GM18526 (cell line): Measurements from ENCODE around the gene ITIH3.
A peak's percentile ranks its signal among the peaks of the same experiment; 100 is the strongest.

Experiments used
- POLR2A ChIP-seq: IDR thresholded peaks from 3 replicates; pipeline ENCODE4 v1.6.1; 2011; ENCODE audit not compliant: insufficient read length; ENCODE audit errors: extremely low read depth

Gene ITIH3, protein sequence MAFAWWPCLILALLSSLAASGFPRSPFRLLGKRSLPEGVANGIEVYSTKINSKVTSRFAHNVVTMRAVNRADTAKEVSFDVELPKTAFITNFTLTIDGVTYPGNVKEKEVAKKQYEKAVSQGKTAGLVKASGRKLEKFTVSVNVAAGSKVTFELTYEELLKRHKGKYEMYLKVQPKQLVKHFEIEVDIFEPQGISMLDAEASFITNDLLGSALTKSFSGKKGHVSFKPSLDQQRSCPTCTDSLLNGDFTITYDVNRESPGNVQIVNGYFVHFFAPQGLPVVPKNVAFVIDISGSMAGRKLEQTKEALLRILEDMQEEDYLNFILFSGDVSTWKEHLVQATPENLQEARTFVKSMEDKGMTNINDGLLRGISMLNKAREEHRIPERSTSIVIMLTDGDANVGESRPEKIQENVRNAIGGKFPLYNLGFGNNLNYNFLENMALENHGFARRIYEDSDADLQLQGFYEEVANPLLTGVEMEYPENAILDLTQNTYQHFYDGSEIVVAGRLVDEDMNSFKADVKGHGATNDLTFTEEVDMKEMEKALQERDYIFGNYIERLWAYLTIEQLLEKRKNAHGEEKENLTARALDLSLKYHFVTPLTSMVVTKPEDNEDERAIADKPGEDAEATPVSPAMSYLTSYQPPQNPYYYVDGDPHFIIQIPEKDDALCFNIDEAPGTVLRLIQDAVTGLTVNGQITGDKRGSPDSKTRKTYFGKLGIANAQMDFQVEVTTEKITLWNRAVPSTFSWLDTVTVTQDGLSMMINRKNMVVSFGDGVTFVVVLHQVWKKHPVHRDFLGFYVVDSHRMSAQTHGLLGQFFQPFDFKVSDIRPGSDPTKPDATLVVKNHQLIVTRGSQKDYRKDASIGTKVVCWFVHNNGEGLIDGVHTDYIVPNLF

DNA sequence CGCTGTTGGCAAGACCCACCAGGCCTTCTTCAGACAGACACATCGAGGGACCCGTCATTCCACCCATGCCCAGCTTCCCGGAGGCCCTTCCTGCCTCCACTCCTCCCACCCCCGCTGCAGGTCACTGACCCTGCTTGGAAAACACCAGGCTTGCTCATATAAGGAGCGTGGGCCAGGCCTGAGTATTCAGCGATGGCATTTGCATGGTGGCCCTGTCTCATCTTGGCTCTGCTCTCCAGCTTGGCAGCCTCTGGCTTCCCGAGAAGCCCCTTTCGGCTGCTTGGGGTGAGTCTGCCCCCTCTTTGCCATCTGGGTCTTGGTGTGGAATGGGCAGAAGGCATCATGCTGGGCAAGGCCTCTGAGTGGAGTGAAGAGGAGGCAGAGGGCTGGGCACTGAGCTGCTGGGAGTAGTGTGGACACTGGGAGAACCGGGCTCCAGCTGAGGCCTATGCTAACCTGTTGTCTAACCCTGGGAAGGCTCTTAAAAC is at the start of gene ITIH3:
Gene ITIH3 (plus strand): TSS at position 185 of the 488 bp plus-strand sequence. CDS start 8 bp downstream, at position 193.
- no peak for TF ChIP-seq POLR2A

DNA sequence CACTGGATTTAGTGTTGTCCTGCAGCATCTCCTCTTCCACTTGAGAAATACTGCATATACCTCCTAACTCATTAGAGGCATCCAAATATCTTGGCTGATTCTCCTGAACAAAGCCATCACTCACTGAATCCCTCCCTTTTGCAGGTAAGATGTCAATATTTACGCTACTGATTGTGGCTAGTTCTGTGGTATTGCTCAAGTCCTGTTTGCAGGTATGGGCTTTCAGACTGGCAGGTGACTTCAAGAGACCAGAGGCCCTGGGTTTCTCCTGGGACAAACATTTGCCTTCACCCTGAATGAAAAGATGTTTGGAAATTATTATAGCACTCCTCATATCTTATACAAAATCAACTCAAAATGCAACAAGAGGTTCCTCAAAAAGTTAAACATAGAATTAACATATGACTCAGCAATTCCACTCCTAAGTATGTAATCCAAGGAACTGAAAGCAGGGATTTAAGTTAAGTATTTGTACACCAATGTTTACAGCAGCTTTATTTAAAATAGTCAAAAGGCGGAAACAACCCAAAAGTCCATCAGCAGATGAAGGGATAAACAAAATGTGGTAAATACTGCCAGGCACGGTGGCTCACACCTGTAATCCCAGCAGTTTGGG is 42.4 kb upstream of the ITIH3 start:
- no peak for TF ChIP-seq POLR2A

DNA sequence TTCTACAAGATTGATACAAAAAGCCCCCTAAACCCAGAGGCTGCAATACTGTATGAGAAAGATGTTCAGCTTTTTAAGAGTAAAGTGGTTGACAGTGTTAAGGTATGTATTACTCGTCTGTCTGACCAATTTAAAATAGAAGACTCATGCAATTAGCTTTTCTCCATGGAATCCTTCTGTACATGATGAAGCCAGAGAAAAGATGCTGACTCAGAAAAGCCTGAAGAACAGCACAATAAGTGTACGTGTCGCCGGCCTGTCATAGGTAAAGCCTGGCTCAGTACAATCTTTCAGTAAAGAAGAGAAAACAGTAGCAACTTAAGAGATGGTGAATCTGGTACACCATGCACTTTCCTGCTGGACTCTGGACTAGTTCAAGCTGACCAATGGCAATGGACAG is 40.2 kb upstream of the ITIH3 start:
- no peak for TF ChIP-seq POLR2A

DNA sequence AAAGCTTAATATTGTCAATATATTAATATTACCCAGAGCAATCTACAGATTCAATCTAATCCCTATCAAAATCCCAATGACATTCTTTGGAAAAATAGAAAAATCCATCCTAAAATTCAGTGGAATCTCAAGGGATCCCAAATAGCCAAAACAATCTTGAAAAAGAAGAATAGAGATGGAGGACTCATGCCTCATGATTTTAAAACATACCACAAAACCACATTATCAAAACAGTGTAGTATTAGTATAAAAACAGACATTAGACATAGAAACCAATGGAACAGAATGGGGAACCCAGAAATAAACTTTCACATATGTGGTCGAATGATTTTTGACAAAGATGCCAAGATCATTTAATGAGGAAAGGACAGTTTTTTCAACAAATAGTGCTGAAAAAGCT is 38.5 kb upstream of the ITIH3 start:
- no peak for TF ChIP-seq POLR2A

DNA sequence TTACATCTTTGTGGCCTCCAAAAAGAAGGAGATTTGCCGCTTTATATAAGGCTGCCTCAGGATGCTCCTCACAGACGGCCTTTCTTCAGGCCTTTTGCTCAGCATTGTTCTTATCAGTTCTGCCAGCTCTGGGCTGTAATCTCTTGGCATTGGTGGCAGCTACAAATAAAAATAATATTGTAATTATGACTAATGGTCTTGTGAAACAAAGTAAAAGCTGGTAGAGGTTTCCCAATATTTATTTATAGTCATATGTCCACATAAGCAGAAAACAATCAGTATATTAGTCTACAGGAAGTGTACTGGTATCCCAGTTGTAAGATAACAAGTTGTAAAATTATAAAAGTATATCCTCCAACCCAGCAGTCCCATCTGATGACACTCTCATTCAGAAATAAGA is 31.1 kb upstream of the ITIH3 start:
- TF ChIP-seq POLR2A, result no peak

DNA sequence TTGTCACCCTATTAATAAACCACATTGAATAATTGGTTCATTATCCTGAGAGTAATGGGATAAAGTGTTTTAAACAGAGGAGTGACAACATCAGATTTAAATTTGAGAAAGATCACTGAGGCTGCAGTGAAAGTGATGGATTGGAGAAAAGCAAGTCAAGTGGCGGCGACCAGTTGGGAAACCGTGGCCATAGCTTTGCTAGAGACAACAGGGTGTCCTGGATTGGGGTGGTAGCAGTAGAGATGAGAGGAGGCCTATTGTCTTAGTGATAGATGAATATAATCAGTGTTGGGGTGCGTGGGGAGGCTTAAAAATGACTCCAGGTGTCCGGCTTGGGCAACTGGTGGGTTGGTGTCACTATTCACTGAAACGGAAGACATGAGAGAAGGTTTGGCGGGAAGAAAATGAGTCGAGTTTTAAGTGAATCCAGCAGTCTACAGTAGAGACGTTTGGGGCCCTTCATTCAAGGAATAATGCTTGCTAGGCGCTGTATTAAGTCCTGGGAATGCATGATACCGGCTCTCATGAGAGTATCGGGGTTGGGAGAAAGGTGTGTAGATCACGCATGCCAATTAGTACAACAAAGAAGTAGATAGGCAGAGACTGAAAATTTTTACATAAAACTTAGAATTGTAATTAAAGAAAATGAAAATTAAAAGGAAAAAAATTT is 24.7 kb upstream of the ITIH3 start:
- no peak for TF ChIP-seq POLR2A

DNA sequence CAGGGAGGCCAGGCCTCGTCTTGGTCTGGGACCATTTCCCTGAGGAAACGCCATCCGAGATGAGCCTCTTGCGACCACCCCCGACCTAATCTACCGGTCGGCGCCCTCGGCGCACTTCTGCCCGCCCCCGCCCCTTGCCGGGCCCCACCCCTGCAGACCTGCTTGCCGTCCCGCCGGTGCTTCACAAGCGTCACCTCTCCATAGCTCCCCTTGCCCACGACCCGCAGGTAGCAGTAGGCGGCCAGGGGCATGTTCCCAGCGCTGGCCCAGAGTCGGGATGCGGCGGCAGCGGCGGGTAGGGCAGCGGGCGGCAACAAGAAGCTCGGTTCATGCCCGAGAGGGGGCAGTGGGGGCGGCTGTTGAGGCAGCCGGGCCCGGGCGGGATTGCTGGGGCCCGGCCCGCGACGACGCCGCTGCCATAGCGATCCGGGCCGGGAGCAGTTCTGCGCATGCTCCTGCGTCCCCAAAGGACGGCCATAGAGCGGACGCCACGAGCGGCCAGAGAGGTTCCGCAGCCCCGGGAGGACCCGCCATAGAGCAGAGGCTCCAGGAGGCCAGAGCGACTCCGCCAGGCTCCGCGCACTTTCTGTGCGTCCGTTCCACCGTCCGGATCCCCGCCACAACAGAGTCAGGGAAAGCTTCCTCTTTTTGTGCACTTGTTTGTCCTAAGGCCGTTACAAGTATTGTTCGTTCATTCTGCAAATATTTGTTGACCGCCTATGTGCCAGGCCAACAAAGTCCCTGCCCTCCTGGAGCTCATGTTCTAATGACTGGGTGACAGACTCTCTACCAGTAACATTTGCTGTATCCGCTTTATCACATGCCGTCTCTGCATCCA is 23.9 kb upstream of the ITIH3 start, which contains the start of gene NEK4:
Gene NEK4 (minus strand): TSS at position 445 of the 838 bp plus-strand sequence. CDS start 194 bp downstream, at position 251.
- TF ChIP-seq POLR2A, result peak; percentile 94

DNA sequence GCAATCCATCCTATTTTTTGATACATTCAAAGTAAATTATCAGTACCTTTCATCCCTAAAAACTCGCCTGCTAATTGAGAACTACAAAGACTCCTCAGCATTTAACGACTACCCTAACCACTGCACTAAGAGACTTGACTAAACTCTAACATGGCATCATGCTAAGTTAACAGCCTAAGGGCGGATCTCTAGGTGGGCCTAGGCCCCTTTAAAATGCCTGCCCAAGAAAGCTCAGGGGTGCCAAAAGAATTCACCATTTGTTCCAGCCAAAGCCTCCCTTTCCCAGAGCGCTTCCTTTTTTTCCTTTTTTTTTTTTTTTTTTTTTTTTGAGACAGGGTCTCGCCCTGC is 23.3 kb upstream of the ITIH3 start:
- no peak for TF ChIP-seq POLR2A

DNA sequence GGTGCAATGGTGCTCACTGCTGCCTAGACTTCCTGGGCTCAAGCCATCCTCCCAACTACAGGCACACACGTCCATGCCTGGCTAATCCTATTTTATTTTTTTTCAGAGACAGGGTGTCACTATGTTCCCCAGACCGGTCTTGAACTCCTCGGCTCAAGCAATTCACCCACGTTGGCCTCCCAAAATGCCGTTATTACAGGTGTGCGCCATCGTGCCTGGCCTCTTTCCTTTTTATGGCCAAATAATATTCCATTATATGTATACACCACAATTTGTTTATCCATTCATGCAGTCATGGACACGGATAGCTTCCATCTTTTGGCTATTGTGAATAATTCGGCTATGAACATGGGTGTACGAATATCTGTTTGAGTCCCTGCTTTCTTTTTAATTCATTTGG is 22.9 kb upstream of the ITIH3 start:
- TF ChIP-seq POLR2A, result no peak

DNA sequence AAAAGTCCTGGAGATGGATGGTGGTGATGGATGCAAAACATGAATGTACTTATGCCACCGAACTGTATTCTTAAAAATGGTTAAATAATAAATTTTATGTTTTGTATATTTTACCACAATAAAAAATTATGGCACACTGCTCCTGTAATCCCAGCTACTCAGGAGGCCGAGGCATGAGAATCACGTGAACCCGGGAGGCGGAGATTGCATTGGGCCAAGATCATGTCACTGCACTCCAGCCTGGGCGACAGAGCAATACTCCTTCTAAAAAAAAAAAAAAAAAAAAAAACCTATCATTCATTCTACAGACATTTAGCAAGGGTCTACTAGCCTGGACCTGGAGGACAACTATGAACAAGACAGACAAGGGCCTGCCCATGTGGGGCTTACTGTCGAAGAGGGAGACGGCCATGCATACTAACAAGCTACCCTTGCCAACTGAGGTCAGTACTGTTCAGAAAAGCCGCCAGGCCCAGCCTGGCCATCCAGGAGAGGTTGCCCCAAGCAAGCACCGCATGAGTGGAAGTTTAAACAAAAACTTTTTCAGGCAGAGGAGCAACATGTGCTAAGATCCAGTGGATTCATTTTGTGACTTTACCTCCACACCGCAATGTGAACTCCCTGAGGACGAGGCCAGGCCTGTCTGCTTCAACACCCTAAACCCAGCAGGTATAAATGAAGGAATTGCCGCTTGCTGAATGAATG is 21.1 kb upstream of the ITIH3 start:
- TF ChIP-seq POLR2A, result no peak

DNA sequence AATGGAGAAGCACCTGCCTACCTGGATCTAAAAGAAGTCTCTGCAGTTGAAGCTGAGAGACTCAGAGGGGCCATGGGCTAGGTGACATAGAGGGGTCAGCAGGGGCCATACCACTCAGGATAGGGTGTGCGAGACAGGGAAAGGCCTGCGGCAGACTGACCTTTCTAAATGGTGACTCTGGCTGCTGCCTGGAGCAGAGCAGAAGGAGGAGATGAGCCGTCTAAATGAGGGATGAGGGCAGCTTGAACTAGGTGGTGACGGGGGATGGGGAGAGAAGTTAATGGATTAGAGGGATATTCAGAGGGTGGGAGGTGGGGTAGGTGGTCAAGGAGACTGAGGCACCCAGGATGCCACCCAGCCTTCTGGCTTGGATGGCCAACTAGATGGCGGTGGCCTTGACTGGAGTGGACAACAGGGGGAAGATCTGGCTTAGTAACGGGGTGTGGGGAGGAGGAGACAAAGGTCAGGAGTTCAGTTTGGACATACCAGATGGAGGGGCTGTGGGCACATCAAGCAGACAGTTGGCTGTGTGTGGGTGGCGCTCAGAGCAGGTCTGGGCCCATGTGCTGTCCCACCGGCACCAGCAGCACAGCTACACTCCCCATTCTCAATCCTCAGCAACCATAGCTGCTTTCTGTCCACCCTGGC is 20.4 kb upstream of the ITIH3 start:
- TF ChIP-seq POLR2A, result no peak

DNA sequence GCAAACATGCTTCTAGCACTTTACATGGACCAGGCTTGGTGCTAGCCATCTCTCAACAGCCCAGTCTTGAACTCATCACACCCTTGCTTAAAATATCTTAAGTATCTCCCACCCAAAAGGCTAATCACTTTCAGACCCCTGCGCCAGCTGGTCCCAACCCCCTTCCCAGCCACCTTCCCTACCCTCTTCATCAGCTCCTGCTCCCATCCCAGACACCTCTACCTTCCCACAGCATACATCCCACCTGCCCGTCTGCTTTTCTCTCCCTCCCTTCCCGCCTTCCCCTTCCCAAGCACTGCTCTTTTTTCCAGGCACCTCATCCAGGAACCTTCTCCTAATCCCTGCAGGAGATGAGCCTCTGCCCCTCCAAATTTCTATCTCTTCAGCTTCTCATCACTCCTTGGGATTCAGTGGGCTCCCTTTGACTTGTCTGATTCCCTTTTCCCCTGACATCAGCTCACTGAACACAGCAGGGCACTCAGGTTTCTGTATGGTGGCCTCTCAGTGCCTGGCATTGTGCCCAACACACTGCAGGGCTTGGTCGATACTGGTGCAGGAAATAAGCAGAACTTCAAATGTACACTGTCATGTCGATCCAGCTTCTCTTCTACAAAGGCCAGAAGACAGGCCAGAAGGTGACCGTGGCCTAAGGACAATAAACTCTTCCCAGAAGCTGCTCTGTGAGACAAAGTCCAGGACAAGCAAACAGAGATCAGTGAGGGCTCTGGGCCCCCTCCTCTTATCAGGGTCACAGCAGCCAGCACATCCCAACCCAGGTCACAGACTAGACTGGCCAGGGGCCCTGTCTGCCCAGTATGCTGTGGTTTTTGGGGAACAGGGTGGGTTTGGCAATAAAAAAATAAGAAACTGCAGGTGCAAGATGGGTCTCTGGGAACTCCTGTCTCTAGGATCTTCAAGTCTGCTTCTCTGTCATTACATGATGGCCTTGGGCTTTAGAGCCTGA is 19.4 kb upstream of the ITIH3 start:
- TF ChIP-seq POLR2A, result no peak

DNA sequence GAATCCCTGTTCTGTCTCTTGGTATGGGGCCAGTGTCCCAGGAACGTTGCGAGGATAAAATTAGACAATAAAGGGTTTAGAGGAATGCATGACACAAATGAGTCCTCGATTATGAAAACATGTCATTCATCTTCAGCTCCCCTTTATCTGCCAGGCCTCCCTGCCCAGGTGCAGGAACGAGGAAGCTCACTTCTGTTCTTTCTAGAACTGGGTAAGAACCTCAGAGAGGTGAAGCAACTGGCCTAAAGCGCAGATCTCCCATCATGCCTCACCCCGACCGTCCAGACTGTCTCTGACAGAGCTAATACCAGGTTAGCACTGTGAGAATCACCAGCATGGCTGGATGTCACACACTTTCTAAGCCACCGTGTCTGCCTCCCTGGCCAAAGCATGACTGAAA is 18.7 kb upstream of the ITIH3 start:
- TF ChIP-seq POLR2A, result no peak
